K562 (cell line): ENCODE results near the gene RIN3. TPM values are rescaled to one million over a fixed set of nuclear protein-coding genes. Genes with fewer than 3 reads are reported as not detected.

Experiments
- ATAC-seq: fragments of 200-7000 bp; cut with Tn5 transposase; 3 replicates; pipeline ENCODE4 v1.9.1; 2020; ENCODE audit warnings: moderate library complexity
- BruUV-seq: library from RNA; stranded (reverse); fragments of 400-500 nt; replicated peaks from 2 replicates; lab custom pipeline; 2021; lab: Mats Ljungman, UMichigan
- CTCF ChIA-PET: fragments of 300-600 bp; formaldehyde crosslinking; extraction: SDS; loops from one replicate; lab custom pipeline; 2021; ENCODE audit warnings: low intra/inter-chr PET ratio; lab: Yijun Ruan, JAX
- POLR2A ChIA-PET: fragments of 300-600, 350-650 bp; sonication (Branson Sonifier 250); formaldehyde crosslinking; extraction: SDS; loops from one replicate; lab custom pipeline; 2021; ENCODE audit warnings: antibody characterized with exemption, inconsistent platforms; lab: Yijun Ruan, JAX
- DNase-seq, 4 experiments: peaks; one replicate each; pipeline versions ENCODE4 v3.0.0 to v3.0.0-alpha.2; 2011 to 2018; ENCODE audit warnings: low spot score in 3 of 4, mixed read lengths in 3 of 4; ENCODE audit errors: extremely low read depth in 1 of 4
- FAIRE-seq: peaks from 2 replicates; lab custom pipeline; 2011; peaks lifted over from hg19 to GRCh38; lab: Jason Lieb, UNC
- H2AFZ ChIP-seq: 2 replicates; pipeline ENCODE4 v1.6.0; 2011; ENCODE audit warnings: low read depth, low read length, control low read depth, inconsistent platforms
- H3K27ac ChIP-seq: fragments of 200-600 bp; 3 replicates; pipeline ENCODE4 v1.8.0; 2011; ENCODE audit warnings: low read depth, mild to moderate bottlenecking, control low read depth, inconsistent platforms, low read length, moderate library complexity, mixed read lengths; ENCODE audit errors: extremely low read depth
- H3K27me3 ChIP-seq, 2 experiments: fragments of 300-600 bp in 1 of 2; 2 replicates in 1 of 2; 3 replicates in 1 of 2; pipeline versions ENCODE4 v1.6.0 to v1.8.0; 2011; ENCODE audit warnings: inconsistent platforms in 2 of 2, low read length in 2 of 2, mild to moderate bottlenecking in 1 of 2, mixed read lengths in 1 of 2, moderate library complexity in 1 of 2; ENCODE audit not compliant: control insufficient read depth in 2 of 2, insufficient read depth in 2 of 2
- H3K36me3 ChIP-seq: fragments of 300-600 bp; 3 replicates; pipeline ENCODE4 v1.8.0; 2011; ENCODE audit warnings: mild to moderate bottlenecking, low read length, inconsistent platforms; ENCODE audit not compliant: control insufficient read depth, insufficient read depth
- H3K4me1 ChIP-seq, 2 experiments: fragments of 200-600 bp in 1 of 2; replicated peaks in 1 of 2; 2 replicates in 1 of 2; 3 replicates in 1 of 2; pipeline versions ENCODE4 v1.5.1 to v1.8.0; 2011; ENCODE audit warnings: inconsistent platforms in 2 of 2, low read length in 2 of 2, mild to moderate bottlenecking in 1 of 2, mixed read lengths in 1 of 2, moderate library complexity in 1 of 2; ENCODE audit not compliant: control insufficient read depth in 2 of 2, insufficient read depth in 2 of 2
- H3K4me2 ChIP-seq: 2 replicates; pipeline ENCODE4 v1.6.1; 2011; ENCODE audit warnings: low read length, control low read depth, inconsistent platforms, mixed read lengths; ENCODE audit not compliant: insufficient read depth
- H3K4me3 ChIP-seq: fragments of 200-600 bp; sonication (generic), shearing (Covaris generic); 2 replicates; pipeline ENCODE4 v1.5.1; 2016; ENCODE audit warnings: control low read depth, inconsistent platforms
- H3K79me2 ChIP-seq: fragments of 200-600 bp; 3 replicates; pipeline ENCODE4 v1.8.0; 2011; ENCODE audit warnings: low read length, inconsistent platforms; ENCODE audit not compliant: control insufficient read depth, insufficient read depth
- H3K9ac ChIP-seq, 2 experiments: 2 replicates each; pipeline versions ENCODE4 v1.6.0 to v1.6.1; 2011; ENCODE audit warnings: low read depth in 2 of 2, low read length in 2 of 2, control low read depth in 1 of 2, inconsistent platforms in 1 of 2, mild to moderate bottlenecking in 1 of 2, mixed read lengths in 1 of 2; ENCODE audit not compliant: insufficient read depth in 1 of 2
- H3K9me1 ChIP-seq: one replicate; pipeline ENCODE4 v1.6.0; 2011; ENCODE audit warnings: inconsistent platforms, mild to moderate bottlenecking, low read length, moderate library complexity; ENCODE audit not compliant: control insufficient read depth, insufficient read depth
- H3K9me3 ChIP-seq: replicated peaks from 2 replicates; pipeline ENCODE4 v1.5.1; 2011; ENCODE audit warnings: low read depth, low read length, inconsistent platforms; ENCODE audit not compliant: control insufficient read depth, insufficient read depth
- H4K20me1 ChIP-seq: replicated peaks from 2 replicates; pipeline ENCODE4 v1.6.1; 2011; ENCODE audit warnings: low read length, inconsistent platforms, mixed read lengths; ENCODE audit not compliant: control insufficient read depth, insufficient read depth
- MLLT1 ChIP-seq, 2 experiments: fragments of 450-650 bp; IDR thresholded peaks; 2 replicates each; pipeline ENCODE4 v1.6.1; 2016
- PKNOX1 ChIP-seq: fragments of 450-650 bp; IDR thresholded peaks from 2 replicates; pipeline ENCODE4 v1.6.1; 2016
- ZBTB17 ChIP-seq: fragments of 450-650 bp; formaldehyde crosslinking; IDR thresholded peaks from 2 replicates; pipeline ENCODE4 v1.4.0; 2020; ENCODE audit warnings: mild to moderate bottlenecking
- ZBTB2 ChIP-seq: fragments of 450-650 bp; IDR thresholded peaks from 2 replicates; pipeline ENCODE4 v1.6.1; 2016; ENCODE audit warnings: antibody characterized with exemption
- WGBS: fragments of 100-300 bp; shearing (Covaris generic); methylation state at CpG from one replicate; pipeline ENCODE4 v1.1.6; 2016; ENCODE audit warnings: low coverage, mixed read lengths; ENCODE audit not compliant: insufficient coverage; ENCODE audit errors: missing lambda C conversion rate; 5-methylcytosine and 5-hydroxymethylcytosine counted together
- in situ Hi-C: fragments of 300-500 bp; cut with MboI; formaldehyde crosslinking; loops from 4 replicates; pipeline ENCODE4 v1.15.0; 2018; ENCODE audit warnings: inconsistent platforms, mixed read lengths
- intact Hi-C: fragments of 100-400 bp; cut with micrococcal nuclease; formaldehyde crosslinking; loops from 2 replicates; pipeline ENCODE4 v1.14.2; 2022
- polyA plus RNA-seq, 8 experiments: library from polyadenylated mRNA; depleted of rRNA in 4 of 8; stranded (reverse) in 5 of 8; unstranded in 3 of 8; fragments of >200 nt; fragmentation: Nextera tagmentation in 2 of 8; fragmentation: Illumina TruSeq in 1 of 8; extraction: Ambion mirVana in 2 of 8; extraction: Trizol in 1 of 8; gene quantifications; 2 replicates each; pipeline versions ENCODE4 v1.2.1 to v1.2.3, GENCODE V29; 2011 to 2014; ENCODE audit warnings: inconsistent platforms in 1 of 8, missing spikeins in 1 of 8
- total RNA-seq, 7 experiments: library from RNA; depleted of rRNA in 6 of 7; stranded (reverse); fragments of >200 nt in 6 of 7; fragmentation: Illumina TruSeq in 2 of 7; extraction: Trizol in 2 of 7; gene quantifications; 2 replicates each; pipeline versions ENCODE4 v1.2.1 to v1.2.3, GENCODE V29; 2011 to 2021; ENCODE audit warnings: low replicate concordance in 1 of 7

Gene RIN3
- total and polyA plus RNA-seq, 9 of the 15 experiments (the other 6 are each of a cell fraction or from before 2014, with no cell fraction given) = 0.01 to 0.49 (median 0.08) TPM; not detected in 5

GRCh38 chr14:92540472-92541048 lies 27.0 kb downstream of the RIN3 start:
- DNase-seq = no peak
- no peaks in the 10 kb centered on the region for H3K9me3 ChIP-seq
- H3K27me3 ChIP-seq = peaks cover 0 to 15% of the 10 kb centered on the region in 2 experiments; a peak in 1 of 5 replicates
- no peaks in the 10 kb centered on the region for H3K79me2 ChIP-seq
- FAIRE-seq = no peak
- intact Hi-C loops = no loop called here
- no peaks in the 10 kb centered on the region for H3K9me1 ChIP-seq
- in situ Hi-C loops = no loop called here
- POLR2A ChIA-PET = interaction anchor here (0.5 kb wide), 1 partner anchor 261 kb away, joined by 3 read pairs; no protein-coding TSS in a partner anchor
- H2AFZ ChIP-seq = no peak overlapping the region
- H3K4me2 ChIP-seq = no peak overlapping the region
- BruUV-seq = no TSS peak
- H3K36me3 ChIP-seq = no peaks in the 10 kb centered on the region
- 3% methylated on average over 5 of the region's 6 CpGs for WGBS
- CTCF ChIA-PET = no interaction called here
- H3K9ac ChIP-seq = no peak overlapping the region
- ATAC-seq = no peak
- no peaks in the 10 kb centered on the region for H4K20me1 ChIP-seq
- TF ChIP-seq PKNOX1 (0 out of 2 replicates have a peak, but pooled peaks have one; percentile 23), ZBTB2 (no peak), MLLT1 (IDR thresholded peaks at IDR 0.05) (peak in 1 of 2 experiments; percentile 68; a peak in 1 of 4 replicates), ZBTB17 (CRISPR knock-in tag) (peak; percentile 95)
- no peak overlapping the region for H3K4me3 ChIP-seq
- no peak overlapping the region for H3K27ac ChIP-seq
- H3K4me1 ChIP-seq = no peaks in the 10 kb centered on the region
